Measurements from ENCODE around the gene PITPNB.

DNA sequence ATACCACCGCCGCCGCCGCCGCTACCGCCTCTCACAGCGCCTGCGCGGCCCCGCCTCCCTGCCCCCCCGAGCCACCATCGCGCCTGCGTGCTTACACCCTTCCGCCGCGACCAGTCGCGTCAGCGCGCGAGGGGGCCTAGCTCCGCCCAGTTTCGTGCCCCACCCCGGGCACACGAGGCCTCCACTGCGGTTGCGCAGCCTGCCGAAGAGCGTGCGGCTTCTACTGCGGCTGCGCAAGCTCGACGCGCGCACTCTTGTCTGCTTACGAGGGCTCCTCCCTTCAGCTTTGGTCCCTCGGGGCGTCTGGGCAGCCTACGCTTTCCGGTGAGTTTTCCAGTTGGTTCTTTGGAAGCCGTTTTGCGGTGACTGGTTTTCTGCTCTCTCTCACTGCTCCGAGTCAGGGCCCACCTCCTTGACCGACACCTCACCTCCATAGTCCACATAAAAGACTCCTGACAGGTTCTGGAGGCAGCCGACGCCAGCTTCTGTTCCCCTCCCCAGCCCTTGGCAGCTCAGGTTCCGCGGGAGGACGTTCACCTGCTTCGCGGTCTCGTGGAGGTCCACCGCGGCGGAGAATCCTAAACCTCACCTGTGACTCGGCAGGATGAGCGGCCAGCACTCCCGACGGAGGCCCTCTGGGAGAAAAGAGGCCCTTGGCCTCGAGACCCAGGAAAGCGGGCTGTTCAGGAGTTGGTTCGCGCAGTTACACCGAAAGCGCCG is at the start of gene PITPNB:
- no peak for TF ChIP-seq EZH2 (IDR thresholded peaks at IDR 0.05; ENCODE audit: low read depth, unreplicated experiment)
- TF ChIP-seq, protein P1, sequence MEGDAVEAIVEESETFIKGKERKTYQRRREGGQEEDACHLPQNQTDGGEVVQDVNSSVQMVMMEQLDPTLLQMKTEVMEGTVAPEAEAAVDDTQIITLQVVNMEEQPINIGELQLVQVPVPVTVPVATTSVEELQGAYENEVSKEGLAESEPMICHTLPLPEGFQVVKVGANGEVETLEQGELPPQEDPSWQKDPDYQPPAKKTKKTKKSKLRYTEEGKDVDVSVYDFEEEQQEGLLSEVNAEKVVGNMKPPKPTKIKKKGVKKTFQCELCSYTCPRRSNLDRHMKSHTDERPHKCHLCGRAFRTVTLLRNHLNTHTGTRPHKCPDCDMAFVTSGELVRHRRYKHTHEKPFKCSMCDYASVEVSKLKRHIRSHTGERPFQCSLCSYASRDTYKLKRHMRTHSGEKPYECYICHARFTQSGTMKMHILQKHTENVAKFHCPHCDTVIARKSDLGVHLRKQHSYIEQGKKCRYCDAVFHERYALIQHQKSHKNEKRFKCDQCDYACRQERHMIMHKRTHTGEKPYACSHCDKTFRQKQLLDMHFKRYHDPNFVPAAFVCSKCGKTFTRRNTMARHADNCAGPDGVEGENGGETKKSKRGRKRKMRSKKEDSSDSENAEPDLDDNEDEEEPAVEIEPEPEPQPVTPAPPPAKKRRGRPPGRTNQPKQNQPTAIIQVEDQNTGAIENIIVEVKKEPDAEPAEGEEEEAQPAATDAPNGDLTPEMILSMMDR (conservative IDR thresholded peaks at IDR 0.05; ENCODE audit: low read depth in 2 of 2), result no peak
- peak; percentile 88 for TF ChIP-seq POLR2AphosphoS5 (IDR thresholded peaks at IDR 0.05; ENCODE audit: low read depth)
- TF ChIP-seq JUNB (IDR thresholded peaks at IDR 0.05; ENCODE audit: unreplicated experiment), result no peak
- TF ChIP-seq, protein P2, sequence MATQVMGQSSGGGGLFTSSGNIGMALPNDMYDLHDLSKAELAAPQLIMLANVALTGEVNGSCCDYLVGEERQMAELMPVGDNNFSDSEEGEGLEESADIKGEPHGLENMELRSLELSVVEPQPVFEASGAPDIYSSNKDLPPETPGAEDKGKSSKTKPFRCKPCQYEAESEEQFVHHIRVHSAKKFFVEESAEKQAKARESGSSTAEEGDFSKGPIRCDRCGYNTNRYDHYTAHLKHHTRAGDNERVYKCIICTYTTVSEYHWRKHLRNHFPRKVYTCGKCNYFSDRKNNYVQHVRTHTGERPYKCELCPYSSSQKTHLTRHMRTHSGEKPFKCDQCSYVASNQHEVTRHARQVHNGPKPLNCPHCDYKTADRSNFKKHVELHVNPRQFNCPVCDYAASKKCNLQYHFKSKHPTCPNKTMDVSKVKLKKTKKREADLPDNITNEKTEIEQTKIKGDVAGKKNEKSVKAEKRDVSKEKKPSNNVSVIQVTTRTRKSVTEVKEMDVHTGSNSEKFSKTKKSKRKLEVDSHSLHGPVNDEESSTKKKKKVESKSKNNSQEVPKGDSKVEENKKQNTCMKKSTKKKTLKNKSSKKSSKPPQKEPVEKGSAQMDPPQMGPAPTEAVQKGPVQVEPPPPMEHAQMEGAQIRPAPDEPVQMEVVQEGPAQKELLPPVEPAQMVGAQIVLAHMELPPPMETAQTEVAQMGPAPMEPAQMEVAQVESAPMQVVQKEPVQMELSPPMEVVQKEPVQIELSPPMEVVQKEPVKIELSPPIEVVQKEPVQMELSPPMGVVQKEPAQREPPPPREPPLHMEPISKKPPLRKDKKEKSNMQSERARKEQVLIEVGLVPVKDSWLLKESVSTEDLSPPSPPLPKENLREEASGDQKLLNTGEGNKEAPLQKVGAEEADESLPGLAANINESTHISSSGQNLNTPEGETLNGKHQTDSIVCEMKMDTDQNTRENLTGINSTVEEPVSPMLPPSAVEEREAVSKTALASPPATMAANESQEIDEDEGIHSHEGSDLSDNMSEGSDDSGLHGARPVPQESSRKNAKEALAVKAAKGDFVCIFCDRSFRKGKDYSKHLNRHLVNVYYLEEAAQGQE (IDR thresholded peaks at IDR 0.05; ENCODE audit: unreplicated experiment), result no peak
- TF ChIP-seq CREB1 (CRISPR knock-in tag; IDR thresholded peaks at IDR 0.05; ENCODE audit: low read depth), result peak; percentile 91
- TF ChIP-seq STAT1 (IDR thresholded peaks at IDR 0.05; ENCODE audit: unreplicated experiment), result no peak
- TF ChIP-seq EZH2phosphoT487 (IDR thresholded peaks at IDR 0.05; ENCODE audit: unreplicated experiment), result no peak
- TF ChIP-seq, protein P3, sequence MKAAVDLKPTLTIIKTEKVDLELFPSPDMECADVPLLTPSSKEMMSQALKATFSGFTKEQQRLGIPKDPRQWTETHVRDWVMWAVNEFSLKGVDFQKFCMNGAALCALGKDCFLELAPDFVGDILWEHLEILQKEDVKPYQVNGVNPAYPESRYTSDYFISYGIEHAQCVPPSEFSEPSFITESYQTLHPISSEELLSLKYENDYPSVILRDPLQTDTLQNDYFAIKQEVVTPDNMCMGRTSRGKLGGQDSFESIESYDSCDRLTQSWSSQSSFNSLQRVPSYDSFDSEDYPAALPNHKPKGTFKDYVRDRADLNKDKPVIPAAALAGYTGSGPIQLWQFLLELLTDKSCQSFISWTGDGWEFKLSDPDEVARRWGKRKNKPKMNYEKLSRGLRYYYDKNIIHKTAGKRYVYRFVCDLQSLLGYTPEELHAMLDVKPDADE (IDR thresholded peaks at IDR 0.05), result peak; percentile 47; the same call in 1 of the 2 replicates
- TF ChIP-seq ZNF114 (CRISPR knock-in tag; IDR thresholded peaks at IDR 0.05), result no peak
- TF ChIP-seq NANOG (IDR thresholded peaks at IDR 0.05; ENCODE audit: borderline replicate concordance), result no peak
- TF ChIP-seq ZNF331 (CRISPR knock-in tag; IDR thresholded peaks at IDR 0.05; ENCODE audit: low read depth), result no peak
